H1 (cell line): ENCODE measurements around the gene DCP1B. TPM values are rescaled to one million over a fixed set of nuclear protein-coding genes. Genes with fewer than 3 reads are reported as not detected.

Experiments
- CTCF ChIA-PET: fragments of 300-600 bp; sonication (Branson Sonifier 250); formaldehyde crosslinking; loops from one replicate; lab custom pipeline; 2021; ENCODE audit not compliant: partially characterized antibody; lab: Charles Lee
- POLR2A ChIA-PET: fragments of 300-600 bp; sonication (Branson Sonifier 250); formaldehyde crosslinking; loops from one replicate; lab custom pipeline; 2021; ENCODE audit warnings: inconsistent platforms; ENCODE audit not compliant: partially characterized antibody; lab: Charles Lee
- DNase-seq, 2 experiments: peaks; one replicate each; pipeline versions ENCODE4 v3.0.0 to v3.0.0-alpha.2; 2010 to 2022; ENCODE audit warnings: low spot score in 2 of 2, low read depth in 1 of 2, mixed read lengths in 1 of 2
- FAIRE-seq: peaks from 2 replicates; lab custom pipeline; 2011; peaks lifted over from hg19 to GRCh38; lab: Jason Lieb, UNC
- H2AFZ ChIP-seq: 2 replicates; pipeline ENCODE4 v1.8.1; 2012; ENCODE audit warnings: low read length, inconsistent platforms
- H2AK5ac ChIP-seq: 2 replicates; pipeline ENCODE4 v1.6.1; 2013; ENCODE audit warnings: low read depth, low read length
- H2BK120ac ChIP-seq: replicated peaks from 2 replicates; pipeline ENCODE3; 2013; ENCODE audit warnings: low read depth, low read length, inconsistent platforms
- H2BK12ac ChIP-seq: 2 replicates; pipeline ENCODE4 v1.6.1; 2013; ENCODE audit warnings: low read depth, low read length
- H2BK15ac ChIP-seq: 2 replicates; pipeline ENCODE4 v1.6.1; 2013; ENCODE audit warnings: low read length
- H2BK20ac ChIP-seq: 2 replicates; pipeline ENCODE4 v1.6.1; 2013; ENCODE audit warnings: low read length
- H2BK5ac ChIP-seq: 2 replicates; pipeline ENCODE4 v1.6.1; 2013; ENCODE audit warnings: low read depth, low read length
- H3K14ac ChIP-seq: 2 replicates; pipeline ENCODE4 v1.6.1; 2013; ENCODE audit warnings: inconsistent platforms; ENCODE audit not compliant: insufficient read length
- H3K18ac ChIP-seq: 2 replicates; pipeline ENCODE4 v1.6.1; 2013; ENCODE audit warnings: low read length; ENCODE audit errors: extremely low read depth
- H3K23ac ChIP-seq: 2 replicates; pipeline ENCODE4 v1.6.1; 2013; ENCODE audit warnings: inconsistent platforms; ENCODE audit not compliant: insufficient read length
- H3K23me2 ChIP-seq: 2 replicates; pipeline ENCODE4 v1.6.1; 2013; ENCODE audit warnings: low read depth, low read length
- H3K27ac ChIP-seq: 2 replicates; pipeline ENCODE4 v1.6.1; 2011; ENCODE audit warnings: low read depth, low read length, inconsistent platforms
- H3K27me3 ChIP-seq, 4 experiments: replicated peaks in 1 of 4; 1 replicate in 1 of 4; 2 replicates in 3 of 4; pipeline versions ENCODE4 v1.6.1 to v1.8.1; 2011 to 2013; ENCODE audit warnings: low read length in 3 of 4, mild to moderate bottlenecking in 3 of 4, inconsistent platforms in 2 of 4, mixed read lengths in 2 of 4, moderate library complexity in 1 of 4; ENCODE audit not compliant: control insufficient read depth in 3 of 4, insufficient read depth in 3 of 4; ENCODE audit errors: extremely low read depth in 1 of 4
- H3K36me3 ChIP-seq, 4 experiments: 2 replicates each; pipeline versions ENCODE4 v1.6.1 to v1.8.1; 2011 to 2013; ENCODE audit warnings: mild to moderate bottlenecking in 4 of 4, low read length in 3 of 4, moderate library complexity in 2 of 4, control low read depth in 1 of 4, inconsistent platforms in 1 of 4; ENCODE audit not compliant: insufficient read depth in 4 of 4, control insufficient read depth in 2 of 4
- H3K4ac ChIP-seq: replicated peaks from 2 replicates; pipeline ENCODE3; 2013; ENCODE audit warnings: low read length, low read depth, mixed read lengths, inconsistent platforms; ENCODE audit not compliant: insufficient read length
- H3K4me1 ChIP-seq, 4 experiments: replicated peaks in 1 of 4; 1 replicate in 1 of 4; 2 replicates in 3 of 4; pipeline versions ENCODE4 v1.6.1 to v1.8.1; 2011 to 2013; ENCODE audit warnings: low read length in 3 of 4, inconsistent platforms in 2 of 4, mixed read lengths in 1 of 4; ENCODE audit not compliant: insufficient read depth in 4 of 4, control insufficient read depth in 3 of 4
- H3K4me2 ChIP-seq, 2 experiments: 2 replicates each; pipeline versions ENCODE4 v1.6.1 to v1.8.1; 2011 to 2013; ENCODE audit warnings: low read depth in 2 of 2, low read length in 2 of 2, control low read depth in 1 of 2, inconsistent platforms in 1 of 2, mild to moderate bottlenecking in 1 of 2; ENCODE audit not compliant: insufficient read depth in 1 of 2
- H3K4me3 ChIP-seq, 4 experiments: fragments of 200-600, 300-600 bp in 1 of 4; sonication (generic), shearing (Covaris generic), sonication (Bioruptor Twin) in 1 of 4; 2 replicates each; pipeline versions ENCODE4 v1.5.1 to v1.8.1; 2011 to 2016; ENCODE audit warnings: low read length in 4 of 4, low read depth in 3 of 4, control low read depth in 2 of 4, inconsistent platforms in 2 of 4, mild to moderate bottlenecking in 2 of 4, mixed read lengths in 1 of 4, moderate library complexity in 1 of 4; ENCODE audit not compliant: insufficient read depth in 2 of 4; ENCODE audit errors: extremely low read depth in 1 of 4
- H3K56ac ChIP-seq: replicated peaks from 2 replicates; pipeline ENCODE3; 2013; ENCODE audit warnings: low read depth, mild to moderate bottlenecking, mixed read lengths, low read length, inconsistent platforms; ENCODE audit not compliant: insufficient read length
- H3K79me1 ChIP-seq: 2 replicates; pipeline ENCODE4 v1.6.1; 2013; ENCODE audit warnings: low read depth, low read length, control low read depth
- H3K79me2 ChIP-seq, 2 experiments: 2 replicates each; pipeline versions ENCODE4 v1.6.1 to v1.8.1; 2012 to 2013; ENCODE audit warnings: low read length in 2 of 2, mild to moderate bottlenecking in 2 of 2, inconsistent platforms in 1 of 2; ENCODE audit not compliant: insufficient read depth in 2 of 2, control insufficient read depth in 1 of 2
- H3K9ac ChIP-seq, 4 experiments: replicated peaks in 1 of 4; 1 replicate in 1 of 4; 2 replicates in 3 of 4; pipeline versions ENCODE4 v1.6.1 to v1.8.1; 2011 to 2013; ENCODE audit warnings: low read depth in 3 of 4, low read length in 3 of 4, control low read depth in 2 of 4, mild to moderate bottlenecking in 2 of 4, moderate library complexity in 2 of 4, inconsistent platforms in 1 of 4; ENCODE audit errors: extremely low read depth in 1 of 4
- H3K9me3 ChIP-seq, 2 experiments: 2 replicates each; pipeline versions ENCODE4 v1.6.1 to v1.8.1; 2012 to 2013; ENCODE audit warnings: mild to moderate bottlenecking in 2 of 2, moderate library complexity in 2 of 2, control low read depth in 1 of 2, inconsistent platforms in 1 of 2, low read depth in 1 of 2, low read length in 1 of 2, mixed read lengths in 1 of 2; ENCODE audit not compliant: insufficient read depth in 2 of 2
- H4K20me1 ChIP-seq, 2 experiments: replicated peaks in 1 of 2; 2 replicates each; pipeline versions ENCODE3 to v1.8.1; 2011 to 2013; ENCODE audit warnings: inconsistent platforms in 2 of 2, low read length in 2 of 2, mild to moderate bottlenecking in 1 of 2; ENCODE audit not compliant: insufficient read depth in 2 of 2, control insufficient read depth in 1 of 2
- H4K5ac ChIP-seq: 2 replicates; pipeline ENCODE4 v1.6.1; 2013; ENCODE audit warnings: low read length, low read depth, mixed read lengths, inconsistent platforms; ENCODE audit not compliant: insufficient read length
- H4K8ac ChIP-seq: 2 replicates; pipeline ENCODE4 v1.8.0; 2013; ENCODE audit warnings: mild to moderate bottlenecking, moderate library complexity, low read length, inconsistent platforms; ENCODE audit not compliant: insufficient read depth; ENCODE audit errors: extremely low read depth
- H4K91ac ChIP-seq: replicated peaks from 2 replicates; pipeline ENCODE3; 2013; ENCODE audit warnings: low read length, mixed read lengths, inconsistent platforms; ENCODE audit not compliant: insufficient read length
- BRCA1 ChIP-seq: IDR thresholded peaks from 2 replicates; pipeline ENCODE4 v1.6.1; 2012; ENCODE audit warnings: low read depth, low read length, improper control_type of control experiment
- GTF2F1 ChIP-seq: IDR thresholded peaks from 2 replicates; pipeline ENCODE4 v1.6.1; 2012; ENCODE audit warnings: low read depth, low read length, improper control_type of control experiment, borderline replicate concordance
- JUND ChIP-seq: IDR thresholded peaks from 2 replicates; pipeline ENCODE4 v1.6.1; 2011; ENCODE audit warnings: mild to moderate bottlenecking, improper control_type of control experiment, low read length
- SP1 ChIP-seq: IDR thresholded peaks from 2 replicates; pipeline ENCODE4 v1.6.1; 2011; ENCODE audit warnings: low read depth, low read length
- USF2 ChIP-seq: IDR thresholded peaks from 2 replicates; pipeline ENCODE4 v1.6.1; 2011; ENCODE audit warnings: low read length, improper control_type of control experiment
- WGBS, 2 experiments: shearing (Covaris generic) in 1 of 2; methylation state at CpG; one replicate each; pipeline versions ENCODE4 v1.1.6 to v1.1.7; 2013 to 2015; ENCODE audit warnings: low lambda C conversion rate in 2 of 2, mixed read lengths in 2 of 2, inconsistent platforms in 1 of 2, low coverage in 1 of 2, missing lambda C conversion rate in 1 of 2; ENCODE audit not compliant: insufficient replicate concordance in 2 of 2, insufficient coverage in 1 of 2, insufficient read length in 1 of 2; ENCODE audit errors: extremely low coverage in 1 of 2, missing lambda C conversion rate in 1 of 2; 5-methylcytosine and 5-hydroxymethylcytosine counted together
- polyA plus RNA-seq, 7 experiments: library from polyadenylated mRNA; depleted of rRNA in 3 of 7; stranded (reverse) in 5 of 7; unstranded in 2 of 7; fragments of >200 nt in 5 of 7; fragments of 200-250 nt in 2 of 7; gene quantifications; 1 replicate in 5 of 7; 2 replicates in 1 of 7; 4 replicates in 1 of 7; pipeline versions ENCODE4 v1.2.1 to v1.2.3, GENCODE V29; 2011 to 2013; ENCODE audit warnings: missing spikeins in 2 of 7, mixed read lengths in 2 of 7
- total RNA-seq: library from RNA; stranded (reverse); fragmentation: NEBNext Ultra II Directional; extraction: Animal tissue kit (Norgen Biotek cat#: 25700); gene quantifications from 2 replicates; pipeline ENCODE4 v1.2.1, GENCODE V29; 2021

The DCP1B gene
- total and polyA plus RNA-seq, 2 of the 8 experiments (the other 6 are each of a cell fraction or from before 2014, with no cell fraction given) = 14.8 to 29.0 TPM

- no peak overlapping the region for H4K91ac ChIP-seq
- no peak overlapping the region for H3K18ac ChIP-seq
- WGBS, 2 experiments = 84% methylated on average over 2 of the region's 2 CpGs; no CpG with 5 or more reads in 1 of the 2 experiments
- no peaks in the 10 kb centered on the region for H3K27me3 ChIP-seq
- no peak overlapping the region for H2BK15ac ChIP-seq
- no peak overlapping the region for H2BK5ac ChIP-seq
- no peak overlapping the region for H3K4me2 ChIP-seq
- no peak for TF ChIP-seq USF2
- no peak for TF ChIP-seq JUND
- no peak for TF ChIP-seq BRCA1
- TF ChIP-seq SP1 = no peak
- TF ChIP-seq GTF2F1 = no peak
- DNase-seq = no peak
- FAIRE-seq = no peak
- H3K27ac ChIP-seq = no peak overlapping the region
- no peak overlapping the region for H3K4me3 ChIP-seq
- no peak overlapping the region for H2BK120ac ChIP-seq
- H3K79me2 ChIP-seq = no peaks in the 10 kb centered on the region
- peaks cover 1 to 15% (median 3%) of the 10 kb centered on the region in 4 experiments; a peak in 6 of 8 replicates for H3K36me3 ChIP-seq
- H2AK5ac ChIP-seq = no peak overlapping the region
- H3K79me1 ChIP-seq = no peaks in the 10 kb centered on the region
- no peak overlapping the region for H2AFZ ChIP-seq
- H3K56ac ChIP-seq = no peak overlapping the region
- H3K14ac ChIP-seq = no peak overlapping the region
- ChIA-PET CTCF (interaction anchor here (0.5 to 2.2 kb wide), 8 partner anchors 9 to 259 kb away, joined by 3 to 7 read pairs (median 4); partner anchors contain the start of gene DCP1B), POLR2A (interaction anchor here (0.8 kb wide), 1 partner anchor 9 kb away, joined by 3 read pairs; no protein-coding TSS in a partner anchor)
- H4K5ac ChIP-seq = no peak overlapping the region
- no peak overlapping the region for H3K9ac ChIP-seq
- no peaks in the 10 kb centered on the region for H3K4me1 ChIP-seq
- H4K8ac ChIP-seq = no peak overlapping the region
- H2BK12ac ChIP-seq = no peak overlapping the region
- no peaks in the 10 kb centered on the region for H3K23me2 ChIP-seq
- no peaks in the 10 kb centered on the region for H4K20me1 ChIP-seq
- H3K4ac ChIP-seq = no peak overlapping the region
- H3K23ac ChIP-seq = no peak overlapping the region
- no peak overlapping the region for H2BK20ac ChIP-seq
- H3K9me3 ChIP-seq = no peaks in the 10 kb centered on the region
Measured at GRCh38 chr12:1965916-1966315, 38.3 kb downstream of the DCP1B start.
